NCI-H446 treated with DMSO at 0.1 percent for 48 hours (cell line): ENCODE results near the gene ZNF511.

ENCODE experiments used
- DNase-seq: peaks from one replicate; lab custom pipeline; 2025; lab: John Stamatoyannopoulos, UW

ZNF511 gene

GRCh38 chr10:133274751-133275683 lies 33.7 kb upstream of the ZNF511 start:
- no peak for DNase-seq

- no peak for DNase-seq
Observed at GRCh38 chr10:133275684-133276092, 33.0 kb upstream of the ZNF511 start.

GRCh38 chr10:133276100-133276434 lies 32.6 kb upstream of the ZNF511 start:
- no peak for DNase-seq

GRCh38 chr10:133276435-133277201 lies 32.1 kb upstream of the ZNF511 start, which contains the start of gene ADAM8:
Gene ADAM8 (minus strand): TSS chr10:133276868. CDS start chr10:133276817, 51 bp downstream.
- DNase-seq: no peak

- no peak for DNase-seq
Observed at GRCh38 chr10:133277277-133277992, 31.3 kb upstream of the ZNF511 start.

GRCh38 chr10:133277993-133278576 lies 30.6 kb upstream of the ZNF511 start:
- no peak for DNase-seq

GRCh38 chr10:133278577-133279265 lies 30.0 kb upstream of the ZNF511 start:
- no peak for DNase-seq

GRCh38 chr10:133279326-133280226 lies 29.1 kb upstream of the ZNF511 start:
- DNase-seq: no peak

- no peak for DNase-seq
Observed at GRCh38 chr10:133280391-133281059, 28.2 kb upstream of the ZNF511 start.

- no peak for DNase-seq
Observed at GRCh38 chr10:133281084-133281483, 27.6 kb upstream of the ZNF511 start.

GRCh38 chr10:133281628-133282372 lies 26.9 kb upstream of the ZNF511 start:
- DNase-seq: no peak

GRCh38 chr10:133282846-133283390 lies 25.8 kb upstream of the ZNF511 start:
- DNase-seq: no peak

GRCh38 chr10:133283931-133284330 lies 24.8 kb upstream of the ZNF511 start:
- DNase-seq: no peak

- no peak for DNase-seq
Observed at GRCh38 chr10:133285217-133285616, 23.5 kb upstream of the ZNF511 start.

- no peak for DNase-seq
Observed at GRCh38 chr10:133286366-133286765, 22.3 kb upstream of the ZNF511 start.

GRCh38 chr10:133287832-133288500 lies 20.7 kb upstream of the ZNF511 start:
- DNase-seq: no peak

GRCh38 chr10:133289761-133290160 lies 19.0 kb upstream of the ZNF511 start:
- DNase-seq: no peak
